ENCODE results near the gene SLC6A13.

GRCh38 chr12:234019-234418 is 28.6 kb downstream of the SLC6A13 start:
- TF ChIP-seq POLR2AphosphoS5 (IDR thresholded peaks at IDR 0.05; ENCODE audit: low read depth, low read length), result no peak
- no peak for TF ChIP-seq ZNF292 (CRISPR knock-in tag; IDR thresholded peaks at IDR 0.05; ENCODE audit: borderline replicate concordance, low read depth)
- TF ChIP-seq DRAP1 (CRISPR knock-in tag; IDR thresholded peaks at IDR 0.05), result no peak
- no peak for TF ChIP-seq FOXP4 (CRISPR knock-in tag; IDR thresholded peaks at IDR 0.05)
- TF ChIP-seq JUND (CRISPR knock-in tag; IDR thresholded peaks at IDR 0.05), result no peak
- no peak for TF ChIP-seq ISL2 (CRISPR knock-in tag; IDR thresholded peaks at IDR 0.05)
- no peak for TF ChIP-seq POLR2A (IDR thresholded peaks at IDR 0.05; ENCODE audit: insufficient read depth in 1 of 2, low read depth in 2 of 2, low read length in 2 of 2)
- no peak for TF ChIP-seq TBP (CRISPR knock-in tag; IDR thresholded peaks at IDR 0.05)
- TF ChIP-seq GABPA (IDR thresholded peaks at IDR 0.05; ENCODE audit: low read depth, low read length), result no peak
- TF ChIP-seq GABPA (CRISPR knock-in tag; IDR thresholded peaks at IDR 0.05; ENCODE audit: low read depth), result no peak
- no peak for TF ChIP-seq UBTF (CRISPR knock-in tag; IDR thresholded peaks at IDR 0.05)
- no peak for TF ChIP-seq ZNF709 (CRISPR knock-in tag; IDR thresholded peaks at IDR 0.05)
- TF ChIP-seq MXD4 (CRISPR knock-in tag; IDR thresholded peaks at IDR 0.05), result no peak
- TF ChIP-seq ZSCAN12 (CRISPR knock-in tag; IDR thresholded peaks at IDR 0.05), result no peak
